Activated gamma-delta T cell treated with anti-CD3 and anti-CD28 coated beads, Interleukin-2, amount 50 U/mL, for 16 hours (primary cell): ENCODE results near the gene ADAMTS12.
"Not testable (repeated sequence)": the region's sequence is repeated elsewhere in the genome, so short reads cannot be mapped to it uniquely, and the experiment has no call there.

Source experiments
- DNase-seq: peaks from one replicate; pipeline ENCODE4 v3.0.0-alpha.2; 2020; ENCODE audit warnings: low read depth

ADAMTS12 gene

GRCh38 chr5:33891788-33892619, at the start of gene ADAMTS12:
ADAMTS12 (minus strand) TSS chr5:33891990; CDS start chr5:33891856, 134 bp downstream.
- no peak for DNase-seq

DNA sequence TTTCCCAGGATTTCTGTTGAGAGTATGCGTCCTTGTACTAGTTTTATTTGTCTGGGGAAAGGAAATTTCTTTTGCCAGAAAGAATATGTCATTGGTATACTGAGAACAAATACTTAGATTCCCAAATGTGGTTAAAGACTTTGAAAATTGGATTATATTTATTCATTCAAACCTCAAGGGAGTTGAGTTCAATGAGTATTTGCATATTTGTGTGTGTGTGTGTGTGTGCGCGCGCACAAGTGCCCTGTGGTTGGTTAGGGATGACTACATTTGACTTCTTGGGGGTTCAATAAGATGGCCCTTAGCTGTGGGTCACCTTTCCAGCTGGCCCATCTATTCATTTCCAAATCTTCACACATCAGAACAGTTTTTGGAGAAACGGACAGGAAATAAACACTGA, 49.3 kb upstream of the ADAMTS12 start:
- no peak for DNase-seq

DNA sequence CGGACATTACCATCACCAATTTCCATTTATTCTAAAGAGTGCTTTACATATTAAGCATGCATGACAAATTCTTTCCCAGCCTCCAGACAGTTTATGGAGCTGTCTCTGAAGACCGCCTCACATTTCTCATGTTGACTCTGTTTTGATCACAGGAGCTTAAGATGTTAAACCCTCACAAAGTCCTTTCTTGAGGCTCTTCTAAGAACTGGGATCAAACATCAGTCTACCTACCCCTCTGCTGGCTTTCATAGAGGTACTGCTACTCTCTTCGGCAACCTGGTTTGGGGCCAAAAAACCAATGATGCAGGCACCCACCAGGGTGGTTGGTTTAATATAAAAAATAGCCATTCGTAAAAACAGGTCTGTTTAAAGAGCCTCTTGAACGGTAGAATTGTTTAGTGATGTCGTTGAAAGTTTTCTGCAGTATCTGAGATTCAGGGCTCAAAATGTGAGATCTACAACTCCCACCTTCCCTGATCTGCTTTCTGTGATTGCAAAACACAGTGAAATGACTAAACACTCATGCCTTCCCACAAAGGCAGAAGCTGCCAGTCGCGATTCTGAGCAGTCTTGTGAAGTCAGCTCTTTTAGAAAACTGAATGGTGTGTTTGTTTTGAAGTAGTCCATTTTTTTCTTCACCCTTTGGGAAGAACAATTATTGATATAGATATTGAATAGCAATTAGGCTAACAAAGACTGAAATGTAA, 47.9 kb upstream of the ADAMTS12 start:
- no peak for DNase-seq

GRCh38 chr5:33938881-33939280, 47.1 kb upstream of the ADAMTS12 start:
- no peak for DNase-seq

- DNase-seq: no peak
Measured at GRCh38 chr5:33938507-33938796, 46.7 kb upstream of the ADAMTS12 start.

DNA sequence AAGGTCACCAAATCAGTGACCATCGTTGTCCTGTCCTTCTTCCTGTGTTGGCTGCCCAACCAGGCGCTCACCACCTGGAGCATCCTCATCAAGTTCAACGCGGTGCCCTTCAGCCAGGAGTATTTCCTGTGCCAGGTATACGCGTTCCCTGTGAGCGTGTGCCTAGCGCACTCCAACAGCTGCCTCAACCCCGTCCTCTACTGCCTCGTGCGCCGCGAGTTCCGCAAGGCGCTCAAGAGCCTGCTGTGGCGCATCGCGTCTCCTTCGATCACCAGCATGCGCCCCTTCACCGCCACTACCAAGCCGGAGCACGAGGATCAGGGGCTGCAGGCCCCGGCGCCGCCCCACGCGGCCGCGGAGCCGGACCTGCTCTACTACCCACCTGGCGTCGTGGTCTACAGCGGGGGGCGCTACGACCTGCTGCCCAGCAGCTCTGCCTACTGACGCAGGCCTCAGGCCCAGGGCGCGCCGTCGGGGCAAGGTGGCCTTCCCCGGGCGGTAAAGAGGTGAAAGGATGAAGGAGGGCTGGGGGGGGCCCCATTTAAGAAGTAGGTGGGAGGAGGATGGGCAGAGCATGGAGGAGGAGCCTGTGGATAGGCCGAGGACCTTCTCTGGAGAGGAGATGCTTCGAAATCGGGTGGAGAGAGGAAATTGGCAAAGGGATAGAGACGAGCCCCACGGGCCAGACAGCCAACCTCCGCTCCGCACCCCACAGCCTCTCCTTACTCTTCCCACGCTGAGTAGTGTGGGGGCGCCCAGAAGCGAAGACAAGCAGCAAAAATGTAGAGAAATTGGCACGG, 46.1 kb upstream of the ADAMTS12 start:
- DNase-seq: no peak

DNA sequence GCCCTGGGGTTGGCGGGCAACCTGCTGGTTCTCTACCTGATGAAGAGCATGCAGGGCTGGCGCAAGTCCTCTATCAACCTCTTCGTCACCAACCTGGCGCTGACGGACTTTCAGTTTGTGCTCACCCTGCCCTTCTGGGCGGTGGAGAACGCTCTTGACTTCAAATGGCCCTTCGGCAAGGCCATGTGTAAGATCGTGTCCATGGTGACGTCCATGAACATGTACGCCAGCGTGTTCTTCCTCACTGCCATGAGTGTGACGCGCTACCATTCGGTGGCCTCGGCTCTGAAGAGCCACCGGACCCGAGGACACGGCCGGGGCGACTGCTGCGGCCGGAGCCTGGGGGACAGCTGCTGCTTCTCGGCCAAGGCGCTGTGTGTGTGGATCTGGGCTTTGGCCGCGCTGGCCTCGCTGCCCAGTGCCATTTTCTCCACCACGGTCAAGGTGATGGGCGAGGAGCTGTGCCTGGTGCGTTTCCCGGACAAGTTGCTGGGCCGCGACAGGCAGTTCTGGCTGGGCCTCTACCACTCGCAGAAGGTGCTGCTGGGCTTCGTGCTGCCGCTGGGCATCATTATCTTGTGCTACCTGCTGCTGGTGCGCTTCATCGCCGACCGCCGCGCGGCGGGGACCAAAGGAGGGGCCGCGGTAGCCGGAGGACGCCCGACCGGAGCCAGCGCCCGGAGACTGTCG, 45.4 kb upstream of the ADAMTS12 start:
- DNase-seq: no peak

DNA sequence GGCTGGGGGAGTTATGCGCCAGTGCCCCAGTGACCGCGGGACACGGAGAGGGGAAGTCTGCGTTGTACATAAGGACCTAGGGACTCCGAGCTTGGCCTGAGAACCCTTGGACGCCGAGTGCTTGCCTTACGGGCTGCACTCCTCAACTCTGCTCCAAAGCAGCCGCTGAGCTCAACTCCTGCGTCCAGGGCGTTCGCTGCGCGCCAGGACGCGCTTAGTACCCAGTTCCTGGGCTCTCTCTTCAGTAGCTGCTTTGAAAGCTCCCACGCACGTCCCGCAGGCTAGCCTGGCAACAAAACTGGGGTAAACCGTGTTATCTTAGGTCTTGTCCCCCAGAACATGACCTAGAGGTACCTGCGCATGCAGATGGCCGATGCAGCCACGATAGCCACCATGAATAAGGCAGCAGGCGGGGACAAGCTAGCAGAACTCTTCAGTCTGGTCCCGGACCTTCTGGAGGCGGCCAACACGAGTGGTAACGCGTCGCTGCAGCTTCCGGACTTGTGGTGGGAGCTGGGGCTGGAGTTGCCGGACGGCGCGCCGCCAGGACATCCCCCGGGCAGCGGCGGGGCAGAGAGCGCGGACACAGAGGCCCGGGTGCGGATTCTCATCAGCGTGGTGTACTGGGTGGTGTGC, 44.7 kb upstream of the ADAMTS12 start, which contains the start of gene RXFP3:
Gene RXFP3 (plus strand): TSS at position 6 of the 636 bp plus-strand sequence. CDS start 355 bp downstream, at position 361.
- no peak for DNase-seq

DNA sequence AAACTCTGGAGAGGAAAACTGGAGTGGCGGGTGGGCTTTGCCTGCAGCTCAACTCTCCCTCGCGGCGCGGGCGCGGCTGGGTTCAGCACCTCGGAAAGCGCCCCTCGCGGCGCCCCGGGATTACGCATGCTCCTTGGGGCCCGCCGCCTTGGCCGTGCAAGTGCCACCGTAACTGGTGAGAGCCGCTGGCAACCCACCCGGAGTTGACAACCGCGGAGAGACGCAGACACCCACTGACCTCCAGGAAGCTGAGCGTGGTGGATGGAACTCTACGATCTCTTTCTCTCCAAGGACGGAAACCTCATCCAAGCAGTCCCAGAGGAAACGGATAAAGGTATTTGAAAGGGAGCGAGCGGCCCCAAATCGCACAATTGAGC, 44.2 kb upstream of the ADAMTS12 start:
- DNase-seq: no peak

- DNase-seq: no peak
Measured at GRCh38 chr5:33934176-33934575, 42.4 kb upstream of the ADAMTS12 start.

DNA sequence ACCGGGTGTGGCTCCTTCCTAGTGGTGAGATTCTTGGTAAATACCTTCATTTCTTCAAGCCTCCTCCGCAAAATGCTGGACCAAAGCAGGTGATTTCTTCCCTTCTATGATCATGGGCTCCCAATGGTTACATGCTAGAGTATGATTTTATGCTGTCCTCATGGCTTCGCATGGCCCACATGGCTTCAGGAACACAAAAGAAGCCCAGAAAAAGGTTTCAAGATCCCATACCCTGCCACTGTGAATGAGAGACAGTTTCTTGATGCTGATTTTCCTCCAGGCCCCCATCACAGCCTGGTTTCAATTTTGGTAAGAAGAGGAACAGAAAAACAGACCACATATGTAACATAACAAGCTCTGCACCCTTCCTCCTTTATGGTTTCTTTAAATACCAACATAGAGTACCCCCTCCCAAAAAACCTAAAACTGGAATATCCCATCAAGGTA, 42.0 kb upstream of the ADAMTS12 start:
- no peak for DNase-seq

DNA sequence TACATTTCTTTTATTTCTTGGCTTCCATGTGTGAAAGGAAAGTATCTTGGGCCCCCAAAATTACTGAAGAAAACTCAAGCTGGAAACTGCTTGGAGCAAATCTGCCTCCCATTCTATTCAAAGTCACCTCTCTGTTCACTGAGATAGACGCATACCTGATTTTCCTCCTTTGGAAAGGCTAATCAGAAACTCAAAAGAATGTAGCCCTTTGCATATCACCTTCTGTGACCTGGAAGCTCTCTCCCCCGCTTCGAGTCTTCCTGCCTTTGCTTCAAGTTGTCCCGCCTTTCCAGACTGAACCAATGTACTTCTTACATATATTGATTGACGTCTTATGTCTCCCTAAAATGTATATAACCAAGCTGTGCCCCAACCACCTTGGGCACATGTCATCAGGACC, 39.3 kb upstream of the ADAMTS12 start:
- DNase-seq: no peak

- DNase-seq: no peak
Measured at GRCh38 chr5:33929925-33930690, 38.3 kb upstream of the ADAMTS12 start.

- DNase-seq: no peak
Measured at GRCh38 chr5:33928283-33928682, 36.5 kb upstream of the ADAMTS12 start.

DNA sequence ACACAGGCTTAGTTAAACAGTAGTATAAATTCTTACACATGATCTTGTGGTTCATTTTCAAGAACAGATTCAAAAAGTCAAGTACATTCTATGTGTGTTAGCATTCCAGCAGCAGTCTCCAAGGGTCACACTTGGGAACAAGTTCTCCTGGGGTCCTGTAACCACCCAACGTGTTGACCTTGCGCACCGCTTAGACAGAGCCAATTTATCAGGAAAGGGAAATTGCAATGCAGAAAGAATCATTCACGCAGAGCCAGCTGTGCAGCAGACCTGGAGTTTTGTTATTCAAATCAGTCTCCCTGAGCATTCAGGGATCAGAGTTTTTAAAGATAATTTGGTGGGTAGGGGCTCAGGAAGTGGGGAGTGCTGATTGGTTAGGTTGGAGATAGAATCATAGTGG, 35.9 kb upstream of the ADAMTS12 start:
- no peak for DNase-seq

- no peak for DNase-seq
Measured at GRCh38 chr5:33925278-33925677, 33.5 kb upstream of the ADAMTS12 start.

DNA sequence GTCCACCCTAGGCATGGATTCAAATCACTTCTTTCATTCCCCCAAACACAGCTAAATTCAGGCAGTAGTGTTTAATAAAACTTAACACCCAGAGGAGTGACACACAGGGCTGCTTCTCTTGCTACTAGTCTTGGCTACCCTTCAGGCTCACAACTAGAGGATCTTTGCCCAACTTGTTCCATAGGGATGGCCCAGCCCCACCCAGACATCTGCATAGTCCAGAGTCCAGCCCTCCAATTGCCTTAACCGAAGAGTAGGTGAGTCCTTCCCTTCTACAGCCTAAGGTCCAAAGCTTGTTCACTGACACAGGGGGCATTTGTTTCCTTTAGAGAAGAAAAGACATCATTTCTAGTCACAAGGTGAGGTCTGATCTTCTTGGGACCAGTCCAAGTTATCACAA, 29.2 kb upstream of the ADAMTS12 start:
- no peak for DNase-seq

GRCh38 chr5:33914844-33915243, 23.1 kb upstream of the ADAMTS12 start:
- DNase-seq: not testable (repeated sequence)

DNA sequence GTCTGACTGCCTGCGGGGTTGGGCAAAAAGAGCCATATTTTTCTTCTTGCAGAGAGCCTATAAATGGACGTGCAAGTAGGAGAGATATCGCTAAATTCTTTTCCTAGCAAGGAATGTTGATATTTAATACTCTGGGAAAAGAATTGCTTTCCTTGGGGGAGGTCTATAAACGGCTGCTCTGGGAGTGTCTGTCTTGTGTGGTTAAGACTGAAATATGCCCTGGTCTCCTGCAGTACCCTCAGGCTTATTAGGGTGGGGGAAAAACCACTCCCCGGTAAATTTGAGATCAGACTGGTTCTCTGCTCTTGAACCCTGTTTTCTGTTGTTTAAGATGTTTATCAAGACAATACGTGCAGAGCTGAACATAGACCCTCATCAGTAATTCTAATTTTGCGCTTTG, 14.5 kb upstream of the ADAMTS12 start:
- not testable (repeated sequence) for DNase-seq

- no peak for DNase-seq
Measured at GRCh38 chr5:33905381-33905780, 13.6 kb upstream of the ADAMTS12 start.

GRCh38 chr5:33903118-33903517, 11.3 kb upstream of the ADAMTS12 start:
- DNase-seq: no peak
